Colonic mucosa (tissue), 4 donors: ENCODE results near the gene COX19. TPM values are rescaled to one million over a fixed set of nuclear protein-coding genes. Genes with fewer than 3 reads are reported as not detected.

ENCODE experiments used
- DNase-seq: peaks from one replicate; pipeline ENCODE4 v3.0.0-alpha.2; 2020
- H3K27ac ChIP-seq: fragments of 200-600 bp; one replicate; pipeline ENCODE4 v1.8.0; 2021
- H3K27me3 ChIP-seq: fragments of 200-600 bp; one replicate; pipeline ENCODE4 v1.8.0; 2021
- H3K36me3 ChIP-seq: fragments of 200-600 bp; one replicate; pipeline ENCODE4 v1.8.0; 2021
- H3K4me1 ChIP-seq: fragments of 200-600 bp; one replicate; pipeline ENCODE4 v1.8.0; 2021; ENCODE audit warnings: mild to moderate bottlenecking
- H3K4me3 ChIP-seq: fragments of 200-600 bp; one replicate; pipeline ENCODE4 v1.8.0; 2021
- H3K9ac ChIP-seq, 2 donors: one replicate each; pipeline ENCODE4 v1.7.0; 2013; ENCODE audit warnings: control low read depth in 2 of 2, low read depth in 2 of 2, low read length in 2 of 2
- H3K9me3 ChIP-seq: fragments of 200-600 bp; one replicate; pipeline ENCODE4 v1.8.0; 2021
- CTCF ChIP-seq: fragments of 200-600 bp; IDR thresholded peaks from one replicate; pipeline ENCODE4 v1.8.0; 2022; ENCODE audit warnings: antibody characterized with exemption, mild to moderate bottlenecking
- intact Hi-C: fragments of 100-400 bp; cut with DNase I; formaldehyde crosslinking; loops from one replicate; pipeline ENCODE4 v1.14.1; 2022
- total RNA-seq, 2 donors: library from RNA; stranded (reverse); fragmentation: NEBNext Ultra II Directional in 1 of 2; extraction: Animal tissue kit (Norgen Biotek cat#: 25700) in 1 of 2; gene quantifications; one replicate each; pipeline ENCODE4 v1.2.1, GENCODE V29; 2021
- donor health status: healthy.
- donor health status: DM: no; HTN: no; CAD: no.
- donor health status: DM: no; HTN: no; CAD: no.

The COX19 gene
- total RNA-seq, 2 donors from 2014 or later, result 11.6 to 16.5 TPM

- H3K4me3 ChIP-seq, result no peak overlapping the region
- no peaks in the 10 kb centered on the region for H3K4me1 ChIP-seq
- no peak overlapping the region for H3K9ac ChIP-seq
- H3K36me3 ChIP-seq, result no peaks in the 10 kb centered on the region
- no peak for TF ChIP-seq CTCF
- H3K9me3 ChIP-seq, result no peaks in the 10 kb centered on the region
- H3K27me3 ChIP-seq, result no peaks in the 10 kb centered on the region
- intact Hi-C loops, result no loop called here
- no peak for DNase-seq
- no peak overlapping the region for H3K27ac ChIP-seq
These were observed 24.9 kb upstream of the COX19 start for GRCh38 chr7:999941-1000935.

- Histone ChIP-seq H3K27me3 (no peaks in the 10 kb centered on the region), H3K9me3 (no peaks in the 10 kb centered on the region), H3K36me3 (no peaks in the 10 kb centered on the region), H3K9ac (no peak overlapping the region), H3K4me3 (no peak overlapping the region), H3K4me1 (no peaks in the 10 kb centered on the region), H3K27ac (no peak overlapping the region)
- TF ChIP-seq CTCF, result no peak
- no peak for DNase-seq
- intact Hi-C loops, result no loop called here
These were observed 24.0 kb upstream of the COX19 start for GRCh38 chr7:999149-999879.

GRCh38 chr7:997404-998395 is 22.4 kb upstream of the COX19 start:
- no peaks in the 10 kb centered on the region for H3K27me3 ChIP-seq
- no peaks in the 10 kb centered on the region for H3K9me3 ChIP-seq
- H3K4me1 ChIP-seq, result no peaks in the 10 kb centered on the region
- no peaks in the 10 kb centered on the region for H3K36me3 ChIP-seq
- DNase-seq, result peak; percentile 72
- no peak overlapping the region for H3K4me3 ChIP-seq
- no peak for TF ChIP-seq CTCF
- no peak overlapping the region for H3K9ac ChIP-seq
- peak overlapping the region; percentile 17 for H3K27ac ChIP-seq
- intact Hi-C loops, result no loop called here

- no peaks in the 10 kb centered on the region for H3K4me1 ChIP-seq
- H3K27ac ChIP-seq, result no peak overlapping the region
- no peaks in the 10 kb centered on the region for H3K9me3 ChIP-seq
- no peaks in the 10 kb centered on the region for H3K36me3 ChIP-seq
- no peak overlapping the region for H3K4me3 ChIP-seq
- intact Hi-C loops, result no loop called here
- H3K27me3 ChIP-seq, result no peaks in the 10 kb centered on the region
- H3K9ac ChIP-seq, result no peak overlapping the region
- no peak for DNase-seq
- TF ChIP-seq CTCF, result no peak
These were observed 20.9 kb upstream of the COX19 start for GRCh38 chr7:996079-996872.
